Measurements from ENCODE around the gene PPP1R14B.

PPP1R14B gene, protein sequence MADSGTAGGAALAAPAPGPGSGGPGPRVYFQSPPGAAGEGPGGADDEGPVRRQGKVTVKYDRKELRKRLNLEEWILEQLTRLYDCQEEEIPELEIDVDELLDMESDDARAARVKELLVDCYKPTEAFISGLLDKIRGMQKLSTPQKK

DNA sequence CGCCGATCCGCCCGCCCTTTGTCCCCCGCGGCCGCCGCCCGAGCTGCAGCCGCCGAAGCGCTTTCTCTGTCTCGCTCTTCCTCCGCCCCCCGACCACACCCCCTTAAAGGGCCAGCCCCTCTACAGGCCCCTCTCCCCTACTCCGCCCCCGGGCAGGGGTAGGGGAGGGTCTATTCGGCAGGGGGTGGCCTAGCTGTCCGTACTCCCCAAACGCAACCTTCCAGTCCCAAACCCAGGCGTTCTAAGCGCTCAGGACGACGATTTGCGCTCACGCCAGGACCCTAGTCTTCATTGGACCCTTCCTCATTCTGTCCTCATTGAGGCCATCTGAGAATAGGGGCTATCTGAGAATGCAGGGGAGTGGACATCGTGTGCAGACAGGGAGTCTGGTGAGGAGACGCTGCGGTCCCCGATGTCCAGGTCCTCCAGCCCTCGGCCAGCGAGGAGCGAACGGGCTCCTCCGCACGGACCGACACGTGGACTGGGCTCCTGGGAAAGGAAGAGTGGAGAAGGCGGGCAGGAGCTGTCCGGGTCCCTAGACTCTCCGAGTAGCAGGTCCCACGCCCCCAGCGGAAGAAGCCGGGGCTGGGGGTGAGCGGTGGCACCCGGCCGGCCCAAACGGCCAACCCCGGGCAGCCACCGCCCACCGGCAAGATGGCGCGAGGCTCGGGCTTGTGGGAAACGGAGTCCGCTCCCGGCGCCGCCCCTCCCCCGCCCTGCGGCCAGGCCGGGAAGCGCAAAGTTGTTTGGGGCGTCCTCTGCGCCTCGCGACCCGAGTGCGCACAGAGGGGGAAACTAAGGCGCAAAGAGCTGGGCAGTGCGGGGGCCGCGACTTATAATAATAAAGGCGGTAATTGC, at the start of gene PPP1R14B:
Gene PPP1R14B, minus strand, starts transcription at position 73 of the 858 bp plus-strand sequence. CDS start 270 bp downstream, outside the sequence.
- in situ Hi-C loops (cut with MboI; ENCODE audit: low sequenced_read_pairs) = no loop called here

DNA sequence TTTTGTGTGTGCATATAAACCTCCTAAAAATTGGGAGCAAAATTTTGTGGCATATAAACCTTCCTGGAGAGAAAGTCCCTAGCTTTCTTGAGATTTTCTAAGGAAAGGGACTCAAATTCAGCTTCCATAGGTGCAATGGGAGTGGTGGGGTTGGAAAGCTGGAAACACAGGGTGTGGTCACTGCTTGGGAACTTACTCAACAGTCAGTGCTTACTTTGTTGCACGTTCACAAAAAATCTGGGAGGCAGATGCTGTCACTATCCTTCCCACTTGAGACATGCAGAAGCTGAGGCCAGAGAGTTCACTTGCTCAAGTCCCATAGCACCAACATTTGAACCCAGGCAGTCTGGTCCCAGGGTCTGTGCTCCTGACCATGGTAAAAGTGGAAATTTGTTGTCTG, 49.5 kb upstream of the PPP1R14B start:
- in situ Hi-C loops (cut with MboI; ENCODE audit: low sequenced_read_pairs) = no loop called here

DNA sequence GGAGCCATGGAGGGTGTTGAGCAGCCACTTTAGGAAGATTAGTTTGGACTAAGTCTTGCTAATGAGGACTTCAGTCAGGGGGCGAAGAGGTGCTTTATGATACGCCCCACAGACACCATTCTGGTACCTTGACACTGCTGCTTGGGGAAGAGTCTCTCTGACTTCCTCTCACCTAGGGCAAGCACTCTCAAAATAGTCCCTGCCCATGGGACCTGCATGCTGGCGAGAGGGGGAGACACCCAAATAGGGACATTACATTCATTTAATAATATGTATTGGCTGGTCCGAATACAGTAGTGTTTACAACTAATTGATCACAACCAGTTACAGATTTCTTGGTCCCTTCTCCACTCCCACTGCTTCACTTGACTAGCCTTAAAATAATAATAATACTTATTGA, 49.0 kb upstream of the PPP1R14B start:
- in situ Hi-C loops (cut with MboI; ENCODE audit: low sequenced_read_pairs) = no loop called here

DNA sequence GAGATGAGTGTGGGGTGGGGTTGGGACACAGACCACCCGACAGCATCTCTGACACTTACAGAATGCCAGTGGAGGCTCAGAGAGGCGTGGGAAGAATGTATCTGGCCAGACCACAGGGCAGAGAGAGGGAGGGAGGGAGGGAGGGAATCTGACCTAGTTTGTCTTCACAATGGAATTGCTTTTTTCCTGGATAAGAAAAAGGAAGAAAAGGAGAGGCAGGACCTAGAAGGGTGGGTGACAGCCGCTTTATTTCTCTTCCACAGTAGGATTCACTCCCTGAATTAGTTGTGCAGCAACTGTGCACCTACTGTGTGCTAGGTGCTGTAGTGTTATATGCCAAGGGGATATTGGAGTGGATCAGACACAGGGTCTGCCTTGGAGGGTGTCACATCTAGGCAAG, 48.0 kb upstream of the PPP1R14B start:
- in situ Hi-C loops (cut with MboI; ENCODE audit: low sequenced_read_pairs) = no loop called here

DNA sequence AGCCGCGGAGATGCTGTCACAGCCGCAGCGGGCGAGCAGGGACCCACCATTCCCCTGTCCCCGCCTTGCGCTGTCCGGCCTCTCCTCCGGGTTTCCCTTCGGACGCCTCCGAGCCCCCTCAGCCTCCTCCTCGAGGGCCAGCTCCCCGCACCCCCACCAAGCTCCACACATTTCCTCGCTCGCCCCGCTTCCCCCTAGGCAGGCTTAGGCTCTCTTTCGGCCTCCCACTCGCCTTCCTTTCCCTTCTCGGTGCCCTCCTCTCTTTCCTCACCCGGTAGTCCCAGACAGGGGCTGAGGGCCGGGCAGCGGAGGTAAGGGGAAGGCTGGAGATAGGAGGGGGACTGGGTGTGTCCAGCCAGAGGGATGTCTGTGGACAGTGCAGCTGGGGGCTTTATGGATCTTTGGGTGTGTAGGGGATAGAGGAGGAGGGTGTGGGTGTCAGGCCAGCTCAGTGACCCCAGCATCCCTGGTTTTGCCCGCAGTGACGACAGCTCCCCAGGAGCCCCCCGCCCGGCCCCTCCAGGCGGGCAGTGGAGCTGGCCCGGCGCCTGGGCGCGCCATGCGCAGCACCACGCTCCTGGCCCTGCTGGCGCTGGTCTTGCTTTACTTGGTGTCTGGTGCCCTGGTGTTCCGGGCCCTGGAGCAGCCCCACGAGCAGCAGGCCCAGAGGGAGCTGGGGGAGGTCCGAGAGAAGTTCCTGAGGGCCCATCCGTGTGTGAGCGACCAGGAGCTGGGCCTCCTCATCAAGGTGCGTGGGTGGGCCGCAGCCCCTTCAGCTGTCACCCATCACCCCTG, 45.9 kb upstream of the PPP1R14B start:
- in situ Hi-C loops (cut with MboI; ENCODE audit: low sequenced_read_pairs) = no loop called here

DNA sequence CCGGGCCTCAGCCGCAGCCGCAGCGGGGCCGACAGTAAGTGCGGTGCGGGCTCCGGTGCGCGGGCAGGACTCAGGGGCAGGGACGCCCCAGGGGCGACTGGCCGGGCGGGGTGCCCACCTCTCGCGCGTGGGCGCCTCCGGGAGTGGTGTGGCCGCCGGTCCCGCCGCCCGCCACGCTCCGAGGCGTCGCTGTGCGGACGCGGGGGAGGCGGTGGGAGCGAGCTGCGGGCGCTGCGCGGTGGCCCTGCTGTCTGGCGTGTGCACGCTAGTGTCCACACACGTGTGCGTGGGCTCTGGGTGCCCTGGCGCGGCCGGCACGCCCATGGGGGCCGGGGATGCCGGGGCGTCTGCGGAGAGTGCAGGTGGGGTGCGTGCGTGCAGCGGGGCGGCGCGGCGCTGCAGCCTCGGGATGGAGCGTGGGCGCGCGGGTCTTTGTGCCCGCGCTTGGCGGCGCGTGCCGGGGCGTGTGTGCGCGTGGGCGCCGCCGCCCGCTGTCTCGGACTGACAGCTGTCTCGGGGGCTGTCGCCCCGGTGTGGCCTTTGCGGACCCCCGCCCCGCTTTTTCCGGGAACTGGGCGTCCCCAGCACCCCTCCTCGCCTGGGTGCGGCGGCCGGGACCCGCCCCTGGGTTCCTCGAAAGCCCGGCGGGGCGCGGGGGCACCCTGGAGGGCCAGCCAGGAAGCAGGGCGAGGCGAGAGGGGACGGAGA, 45.2 kb upstream of the PPP1R14B start:
- in situ Hi-C loops (cut with MboI; ENCODE audit: low sequenced_read_pairs) = no loop called here

DNA sequence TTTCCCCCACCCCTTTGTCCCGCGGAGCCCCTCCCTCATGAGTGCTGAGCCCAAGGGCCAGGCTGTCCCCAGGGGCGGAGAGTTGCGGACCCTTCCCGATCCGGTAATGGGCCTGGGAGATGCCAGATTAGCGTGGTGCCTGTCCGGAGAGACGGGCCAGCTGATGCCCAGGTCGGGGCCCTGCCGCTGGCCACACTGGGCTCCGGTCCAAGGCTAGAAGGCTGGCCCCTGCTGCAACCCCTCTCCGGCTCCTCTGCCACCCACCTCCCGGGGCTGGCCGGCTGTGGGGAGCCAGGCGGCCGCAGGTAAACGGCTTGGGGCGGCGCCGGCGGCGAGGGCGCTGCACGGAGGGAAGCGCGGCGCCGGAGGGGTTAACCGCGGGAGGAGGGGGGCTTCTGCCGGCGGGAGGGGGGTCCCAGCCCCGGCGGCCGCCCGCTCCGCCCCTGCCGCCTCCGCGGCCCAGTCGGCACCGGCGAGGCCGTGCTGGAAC, 44.6 kb upstream of the PPP1R14B start, which contains the start of gene KCNK4:
Gene KCNK4, plus strand, starts transcription at position 41 of the 490 bp plus-strand sequence. CDS start 1,717 bp downstream, outside the sequence.
- in situ Hi-C loops (cut with MboI; ENCODE audit: low sequenced_read_pairs) = no loop called here

DNA sequence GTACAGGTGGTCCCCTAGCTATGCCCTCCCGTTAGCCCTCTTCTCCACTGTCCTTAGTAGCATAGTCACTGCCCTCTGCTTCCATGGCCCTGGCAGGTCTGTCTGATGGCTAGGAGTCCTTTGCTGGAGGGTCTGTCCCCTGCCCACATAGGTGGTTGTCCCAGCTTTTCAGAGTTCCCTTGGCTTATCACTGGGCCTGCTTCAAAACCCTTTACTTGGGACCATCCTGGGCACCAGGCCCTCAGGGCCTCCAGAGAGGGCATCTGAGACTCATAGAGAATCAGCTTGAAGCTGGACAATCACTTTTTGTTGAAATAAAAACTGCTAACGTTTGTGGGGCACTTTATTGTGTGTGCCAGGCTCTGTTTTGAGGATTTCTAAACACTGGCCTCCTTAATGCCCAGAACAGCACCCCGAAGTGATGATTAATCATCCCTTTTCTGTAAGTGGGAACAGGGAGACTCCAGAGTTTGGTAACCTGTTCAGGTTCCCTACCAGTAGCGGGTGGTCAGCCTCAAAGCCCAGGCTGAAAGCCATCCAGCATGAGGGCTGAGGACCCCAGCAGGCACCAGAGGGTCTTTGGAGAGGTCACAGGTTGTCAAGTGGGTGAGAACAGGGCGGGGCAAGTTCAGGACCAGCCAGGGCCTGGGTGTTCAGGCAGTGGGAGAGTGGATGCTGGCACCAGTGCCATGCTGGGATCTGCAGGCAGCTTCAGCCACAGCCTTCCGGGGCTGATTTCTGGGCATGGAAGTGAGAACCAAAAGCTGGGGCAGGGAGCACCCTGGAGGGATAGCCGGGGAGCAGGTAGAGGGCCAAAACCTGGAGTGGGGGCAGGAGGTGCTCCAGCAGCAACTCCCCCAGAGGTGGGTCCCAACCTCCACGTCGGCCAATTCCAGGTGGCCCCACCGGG, 43.9 kb upstream of the PPP1R14B start:
- in situ Hi-C loops (cut with MboI; ENCODE audit: low sequenced_read_pairs) = no loop called here

DNA sequence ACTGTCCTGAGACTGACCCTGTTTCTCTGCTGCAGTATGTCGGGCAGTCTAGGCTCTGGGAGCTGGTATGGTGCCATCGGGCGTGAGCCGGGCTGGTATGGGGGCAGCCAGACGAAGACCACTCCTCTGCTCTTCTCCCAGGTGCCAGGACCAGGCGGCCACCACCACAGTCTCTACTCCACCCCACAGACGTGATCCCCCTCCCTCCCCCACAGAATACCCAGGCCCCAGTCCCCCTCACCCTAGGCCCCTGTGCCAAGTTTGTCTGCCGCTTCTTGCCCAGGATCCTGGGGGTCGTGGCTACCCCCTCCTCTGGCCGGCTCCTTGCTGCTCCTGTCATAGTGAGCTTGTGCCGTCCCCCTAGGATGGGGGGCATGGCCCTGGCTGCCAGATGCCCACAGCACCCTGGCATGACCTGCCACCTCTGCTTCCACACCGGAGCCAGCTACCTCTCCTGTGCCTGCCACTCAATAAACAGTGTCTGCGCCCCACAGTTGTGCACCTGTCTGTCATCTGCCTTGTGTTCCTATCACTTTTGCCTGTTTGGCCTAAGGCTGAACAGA, 42.3 kb upstream of the PPP1R14B start:
- in situ Hi-C loops (cut with MboI; ENCODE audit: low sequenced_read_pairs) = no loop called here

DNA sequence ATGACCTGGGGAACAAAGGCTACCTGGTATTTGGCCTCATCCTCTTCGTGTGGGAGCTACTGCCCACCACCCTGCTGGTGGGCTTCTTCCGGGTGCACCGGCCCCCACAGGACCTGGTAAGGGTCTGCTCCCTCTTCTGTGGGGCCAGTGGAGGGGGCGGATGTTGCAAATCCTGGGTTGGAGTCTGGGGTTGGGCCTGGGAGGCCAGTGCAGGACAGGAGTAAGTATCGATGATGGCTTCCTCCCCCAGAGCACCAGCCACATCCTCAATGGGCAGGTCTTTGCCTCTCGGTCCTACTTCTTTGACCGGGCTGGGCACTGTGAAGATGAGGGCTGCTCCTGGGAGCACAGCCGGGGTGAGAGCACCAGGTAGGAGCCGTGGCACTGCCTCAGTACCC, 41.6 kb upstream of the PPP1R14B start:
- in situ Hi-C loops (cut with MboI; ENCODE audit: low sequenced_read_pairs) = no loop called here

DNA sequence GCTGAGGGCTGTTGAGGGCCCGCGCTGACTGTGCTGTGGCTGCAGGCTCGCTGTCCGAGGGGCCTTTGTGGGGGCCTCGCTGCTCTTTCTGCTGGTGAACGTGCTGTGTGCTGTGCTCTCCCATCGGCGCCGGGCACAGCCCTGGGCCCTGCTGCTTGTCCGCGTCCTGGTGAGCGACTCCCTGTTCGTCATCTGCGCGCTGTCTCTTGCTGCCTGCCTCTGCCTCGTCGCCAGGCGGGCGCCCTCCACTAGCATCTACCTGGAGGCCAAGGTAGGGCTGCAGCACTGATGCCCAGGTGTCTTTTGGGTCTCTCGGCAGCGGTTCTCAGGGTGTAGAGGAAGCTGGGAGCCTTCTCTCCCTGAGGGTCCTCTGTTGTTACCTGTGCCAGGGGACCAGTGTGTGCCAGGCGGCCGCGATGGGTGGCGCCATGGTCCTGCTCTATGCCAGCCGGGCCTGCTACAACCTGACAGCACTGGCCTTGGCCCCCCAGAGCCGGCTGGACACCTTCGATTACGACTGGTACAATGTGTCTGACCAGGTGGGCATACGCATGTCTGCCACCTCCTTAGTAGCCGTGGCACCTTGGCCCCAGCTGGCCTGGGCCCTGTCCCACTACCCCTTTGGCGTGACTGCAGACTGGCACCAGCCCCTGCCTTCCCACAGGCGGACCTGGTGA, 41.1 kb upstream of the PPP1R14B start:
- in situ Hi-C loops (cut with MboI; ENCODE audit: low sequenced_read_pairs) = no loop called here

DNA sequence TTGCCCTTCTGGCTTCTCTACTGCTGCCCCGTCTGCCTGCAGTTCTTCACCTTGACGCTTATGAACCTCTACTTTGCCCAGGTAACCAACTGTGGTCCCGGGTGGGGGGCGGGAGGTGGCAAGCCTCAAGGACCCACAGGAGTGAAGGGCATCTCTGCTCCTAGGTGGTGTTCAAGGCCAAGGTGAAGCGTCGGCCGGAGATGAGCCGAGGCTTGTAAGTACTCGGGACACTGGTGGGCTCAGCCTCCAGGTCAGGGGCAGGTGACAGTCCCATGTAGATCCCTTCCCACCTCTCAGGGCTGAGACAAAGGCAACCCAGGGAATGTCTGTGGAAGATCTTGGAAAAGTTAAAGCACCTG, 40.0 kb upstream of the PPP1R14B start:
- in situ Hi-C loops (cut with MboI; ENCODE audit: low sequenced_read_pairs) = no loop called here

DNA sequence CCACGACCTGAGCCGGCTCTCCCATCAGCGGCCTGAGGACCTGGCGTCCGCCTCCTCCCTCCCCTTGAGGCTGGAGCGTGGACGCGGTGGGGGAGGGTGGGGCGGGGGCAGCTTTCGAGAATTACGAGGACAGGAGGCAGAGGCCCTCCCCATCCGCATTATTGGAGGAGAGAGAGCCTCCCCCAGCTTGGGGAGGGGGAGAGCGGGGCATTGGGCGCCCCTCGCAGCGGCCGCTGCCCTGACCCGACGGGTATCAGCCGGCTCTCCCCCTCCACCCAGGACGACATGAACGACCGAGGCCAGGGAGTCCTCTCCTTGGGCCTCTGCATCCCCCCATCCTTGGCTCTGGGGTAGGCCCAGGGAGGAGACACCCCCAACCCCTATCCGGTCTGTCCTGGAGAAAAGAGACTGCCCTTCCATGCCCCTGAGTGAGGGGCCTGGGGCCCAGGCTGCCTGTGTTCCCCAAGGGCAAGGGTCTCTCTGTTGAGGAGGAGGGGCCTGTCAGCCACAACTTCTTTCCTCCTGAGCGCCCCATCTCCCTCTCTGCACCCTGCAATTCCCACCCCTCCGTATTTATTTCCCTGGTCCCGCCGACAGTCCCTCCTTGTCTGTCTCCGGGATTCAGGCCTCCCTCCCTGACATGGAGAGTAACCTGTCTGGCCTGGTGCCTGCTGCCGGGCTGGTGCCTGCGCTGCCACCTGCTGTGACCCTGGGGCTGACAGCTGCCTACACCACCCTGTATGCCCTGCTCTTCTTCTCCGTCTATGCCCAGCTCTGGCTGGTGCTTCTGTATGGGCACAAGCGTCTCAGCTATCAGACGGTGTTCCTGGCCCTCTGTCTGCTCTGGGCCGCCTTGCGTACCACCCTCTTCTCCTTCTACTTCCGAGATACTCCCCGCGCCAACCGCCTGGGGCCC, 39.4 kb upstream of the PPP1R14B start:
- in situ Hi-C loops (cut with MboI; ENCODE audit: low sequenced_read_pairs) = no loop called here

DNA sequence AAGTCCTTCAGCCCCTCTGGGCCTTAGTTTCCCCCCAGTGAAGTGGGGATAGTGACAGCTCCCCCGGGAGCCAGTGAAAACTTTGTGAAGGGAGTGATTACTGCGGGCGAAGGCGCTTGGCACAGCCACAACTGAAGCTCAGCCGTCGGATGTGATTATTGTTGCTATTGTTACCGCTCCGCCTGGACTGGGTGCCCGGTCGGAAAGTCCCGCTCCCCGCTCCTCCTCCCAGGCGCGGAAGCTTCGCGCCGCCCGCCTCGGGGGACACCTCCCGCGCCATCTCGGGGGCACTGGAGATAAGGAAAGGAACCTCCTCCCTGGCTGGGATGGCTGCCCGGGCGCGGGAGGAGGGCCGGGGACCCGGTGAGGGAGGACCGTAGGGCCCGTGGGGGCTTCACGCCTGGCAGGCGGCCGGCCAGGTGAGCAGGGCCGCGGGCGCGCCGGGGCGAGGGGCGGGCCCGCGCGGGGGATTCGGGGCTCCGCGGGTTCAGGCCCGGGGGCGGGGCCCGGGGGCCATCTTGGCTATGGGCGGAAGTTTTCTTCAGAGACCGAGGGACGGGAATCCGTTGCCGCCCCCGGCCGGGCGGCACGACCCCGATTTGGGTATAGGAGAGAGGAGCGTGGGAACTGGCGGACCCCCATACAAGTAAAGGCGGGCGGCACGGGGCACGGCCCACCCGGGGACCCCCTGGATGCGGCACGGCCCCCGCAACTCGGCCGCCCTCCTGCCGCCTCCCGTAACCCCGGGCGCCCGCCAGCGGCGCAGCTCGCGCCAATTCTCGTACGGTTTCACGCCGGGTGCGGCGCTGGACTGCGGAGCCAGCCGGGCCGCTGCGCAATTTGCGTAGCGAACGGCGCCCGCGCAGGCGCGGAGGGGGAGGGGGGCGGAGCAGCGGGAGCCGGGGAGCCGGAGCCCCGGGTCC, 38.5 kb upstream of the PPP1R14B start, which contains the start of gene GPR137:
Gene GPR137, plus strand, starts transcription at position 887 of the 923 bp plus-strand sequence. CDS start 677 bp downstream, outside the sequence.
- in situ Hi-C loops (cut with MboI; ENCODE audit: low sequenced_read_pairs) = no loop called here

DNA sequence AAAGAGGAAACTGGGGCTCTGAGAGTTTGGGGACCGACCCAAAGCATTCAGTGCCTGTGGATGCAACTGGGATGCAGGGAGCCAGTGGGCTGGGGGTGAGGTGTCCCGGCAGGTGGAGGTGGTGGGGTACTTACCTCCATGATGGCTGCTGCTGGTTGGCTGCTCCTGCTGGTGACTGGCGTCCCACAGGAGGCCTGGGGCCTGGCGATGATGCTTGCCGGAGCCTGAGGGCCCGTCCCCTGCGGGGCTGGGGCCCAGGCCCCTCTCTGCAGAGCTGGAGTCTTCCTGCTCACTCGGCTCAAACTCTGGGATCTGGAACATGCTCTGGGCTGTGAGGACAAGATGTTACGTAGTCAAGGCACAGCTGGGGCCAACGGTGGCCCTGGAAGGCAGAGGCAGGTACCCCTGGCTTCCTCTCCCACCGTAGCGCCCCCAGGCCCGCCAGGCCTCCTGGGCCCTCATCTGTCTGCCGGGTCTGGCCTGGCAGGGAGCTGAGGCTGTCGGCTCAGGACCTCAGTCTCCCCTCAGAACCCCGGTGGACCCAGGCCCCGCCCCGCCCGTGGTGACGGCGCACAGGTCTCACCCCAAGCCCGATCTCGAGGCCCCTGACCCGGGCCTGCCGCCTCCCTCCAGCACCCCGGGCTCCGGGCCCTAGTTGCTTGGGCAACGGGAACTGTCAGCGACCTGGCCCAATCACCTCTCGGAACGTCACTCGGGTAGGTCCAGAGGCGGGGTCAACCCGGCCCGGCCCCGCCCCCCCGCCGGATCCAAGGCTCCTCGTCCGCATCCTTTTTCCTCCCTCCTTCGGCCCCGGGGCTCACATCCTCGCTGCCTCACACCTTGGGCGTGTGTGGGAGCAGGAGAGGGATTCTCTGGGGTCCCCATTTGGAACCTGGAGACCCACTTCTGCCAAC, 37.6 kb upstream of the PPP1R14B start, which contains the start of gene BAD:
Gene BAD, minus strand, starts transcription at position 618 of the 914 bp plus-strand sequence. Its CDS starts 297 bp downstream, at position 321.
- in situ Hi-C loops (cut with MboI; ENCODE audit: low sequenced_read_pairs) = no loop called here

All from HL-60/S4 (cell line).